A549 (cell line): ENCODE results near the gene ATN1.

Experiments
- CTCF ChIP-seq: fragments of >200 bp; sonication (Bioruptor Twin); formaldehyde crosslinking; IDR thresholded peaks from 3 replicates; pipeline ENCODE4 v1.5.1; 2016
- POLR2A ChIP-seq: IDR thresholded peaks from 2 replicates; pipeline ENCODE4 v1.6.1; 2012; ENCODE audit warnings: mild to moderate bottlenecking, low read length
- RAD21 ChIP-seq, 2 experiments: fragments of >200 bp in 1 of 2; sonication (Bioruptor Twin) in 1 of 2; formaldehyde crosslinking in 1 of 2; IDR thresholded peaks in 1 of 2; conservative IDR thresholded peaks in 1 of 2; 2 replicates in 1 of 2; 3 replicates in 1 of 2; pipeline ENCODE4 v1.6.1; 2012 to 2018; ENCODE audit warnings: inconsistent platforms in 1 of 2
- RCOR1 ChIP-seq: fragments of 150-350 bp; IDR thresholded peaks from 2 replicates; pipeline ENCODE4 v1.6.1; 2014; ENCODE audit warnings: antibody characterized with exemption, low read length, low read depth
- SMC3 ChIP-seq: fragments of >200 bp; sonication (Bioruptor Twin); formaldehyde crosslinking; IDR thresholded peaks from 3 replicates; pipeline ENCODE4 v1.6.1; 2018; ENCODE audit warnings: inconsistent platforms
- SREBF2 ChIP-seq: fragments of 450-650 bp; IDR thresholded peaks from 2 replicates; pipeline ENCODE4 v1.6.1; 2014; ENCODE audit warnings: mild to moderate bottlenecking, moderate library complexity
- USF2 ChIP-seq: fragments of 450-650 bp; IDR thresholded peaks from 2 replicates; pipeline ENCODE4 v1.6.1; 2014; ENCODE audit warnings: antibody characterized with exemption
- TF ChIP-seq, protein P1 (sequence below): IDR thresholded peaks from 2 replicates; pipeline ENCODE4 v1.6.1; 2012

DNA sequence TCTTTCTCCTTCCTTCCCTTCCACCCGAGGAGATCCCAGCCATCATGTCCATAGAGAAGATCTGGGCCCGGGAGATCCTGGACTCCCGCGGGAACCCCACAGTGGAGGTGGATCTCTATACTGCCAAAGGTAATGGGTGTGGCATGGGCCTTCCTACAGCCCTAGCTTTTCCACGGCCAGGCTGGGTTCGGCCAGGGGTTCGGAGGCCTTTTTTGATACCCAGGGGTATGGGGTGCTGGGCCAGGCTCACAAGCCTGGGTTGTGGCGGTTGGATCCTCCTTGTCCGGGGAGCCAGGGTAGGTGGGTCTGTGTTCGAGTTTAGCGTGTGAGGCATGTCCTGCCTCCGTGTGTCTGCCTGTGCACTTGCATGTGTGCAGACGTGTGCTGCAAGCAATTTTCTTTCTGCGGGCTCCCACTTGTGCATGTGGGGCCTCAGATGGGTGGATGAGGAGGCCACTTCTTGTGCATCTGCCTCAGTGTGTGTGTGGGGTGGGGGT is 11.9 kb upstream of the ATN1 start:
- TF ChIP-seq USF2, result no peak
- no peak for TF ChIP-seq RCOR1
- no peak for TF ChIP-seq SREBF2
- no peak for TF ChIP-seq RAD21 (conservative IDR thresholded peaks at IDR 0.05 in 1 of 2, IDR thresholded peaks at IDR 0.05 in 1 of 2)
- no peak for TF ChIP-seq CTCF
- TF ChIP-seq POLR2A, result no peak
- TF ChIP-seq, protein P1, sequence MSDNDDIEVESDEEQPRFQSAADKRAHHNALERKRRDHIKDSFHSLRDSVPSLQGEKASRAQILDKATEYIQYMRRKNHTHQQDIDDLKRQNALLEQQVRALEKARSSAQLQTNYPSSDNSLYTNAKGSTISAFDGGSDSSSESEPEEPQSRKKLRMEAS, result no peak
- no peak for TF ChIP-seq SMC3
